ENCODE data around the gene STIP1. TPM values are rescaled to one million over a fixed set of nuclear protein-coding genes. Genes with fewer than 3 reads are reported as not detected.

The STIP1 gene
- total and polyA plus RNA-seq, 10 of the 15 experiments (the other 5 are each of a cell fraction or from before 2014, with no cell fraction given), result 25.2 to 291 (median 191) TPM

- TF ChIP-seq, protein P1, sequence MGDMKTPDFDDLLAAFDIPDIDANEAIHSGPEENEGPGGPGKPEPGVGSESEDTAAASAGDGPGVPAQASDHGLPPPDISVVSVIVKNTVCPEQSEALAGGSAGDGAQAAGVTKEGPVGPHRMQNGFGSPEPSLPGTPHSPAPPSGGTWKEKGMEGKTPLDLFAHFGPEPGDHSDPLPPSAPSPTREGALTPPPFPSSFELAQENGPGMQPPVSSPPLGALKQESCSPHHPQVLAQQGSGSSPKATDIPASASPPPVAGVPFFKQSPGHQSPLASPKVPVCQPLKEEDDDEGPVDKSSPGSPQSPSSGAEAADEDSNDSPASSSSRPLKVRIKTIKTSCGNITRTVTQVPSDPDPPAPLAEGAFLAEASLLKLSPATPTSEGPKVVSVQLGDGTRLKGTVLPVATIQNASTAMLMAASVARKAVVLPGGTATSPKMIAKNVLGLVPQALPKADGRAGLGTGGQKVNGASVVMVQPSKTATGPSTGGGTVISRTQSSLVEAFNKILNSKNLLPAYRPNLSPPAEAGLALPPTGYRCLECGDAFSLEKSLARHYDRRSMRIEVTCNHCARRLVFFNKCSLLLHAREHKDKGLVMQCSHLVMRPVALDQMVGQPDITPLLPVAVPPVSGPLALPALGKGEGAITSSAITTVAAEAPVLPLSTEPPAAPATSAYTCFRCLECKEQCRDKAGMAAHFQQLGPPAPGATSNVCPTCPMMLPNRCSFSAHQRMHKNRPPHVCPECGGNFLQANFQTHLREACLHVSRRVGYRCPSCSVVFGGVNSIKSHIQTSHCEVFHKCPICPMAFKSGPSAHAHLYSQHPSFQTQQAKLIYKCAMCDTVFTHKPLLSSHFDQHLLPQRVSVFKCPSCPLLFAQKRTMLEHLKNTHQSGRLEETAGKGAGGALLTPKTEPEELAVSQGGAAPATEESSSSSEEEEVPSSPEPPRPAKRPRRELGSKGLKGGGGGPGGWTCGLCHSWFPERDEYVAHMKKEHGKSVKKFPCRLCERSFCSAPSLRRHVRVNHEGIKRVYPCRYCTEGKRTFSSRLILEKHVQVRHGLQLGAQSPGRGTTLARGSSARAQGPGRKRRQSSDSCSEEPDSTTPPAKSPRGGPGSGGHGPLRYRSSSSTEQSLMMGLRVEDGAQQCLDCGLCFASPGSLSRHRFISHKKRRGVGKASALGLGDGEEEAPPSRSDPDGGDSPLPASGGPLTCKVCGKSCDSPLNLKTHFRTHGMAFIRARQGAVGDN (IDR thresholded peaks at IDR 0.05), result peak; percentile 82
- no peak for TF ChIP-seq SMAD1 (IDR thresholded peaks at IDR 0.05; ENCODE audit: low read depth, partially characterized antibody)
- TF ChIP-seq NR2C1 (IDR thresholded peaks at IDR 0.05), result peak; percentile 33; the same call in 1 of the 2 replicates
- TF ChIP-seq RB1 (IDR thresholded peaks at IDR 0.05; ENCODE audit: borderline replicate concordance), result peak; percentile 77; the same call in 1 of the 2 replicates
- TF ChIP-seq HDAC2 (IDR thresholded peaks at IDR 0.05), result no peak
- TF ChIP-seq RELB (IDR thresholded peaks at IDR 0.05; ENCODE audit: low read depth), result peak; percentile 65; the same call in 1 of the 2 replicates
- TF ChIP-seq MTA2 (IDR thresholded peaks at IDR 0.05; ENCODE audit: low read depth), result peak; percentile 52; the same call in 1 of the 2 replicates
- TF ChIP-seq, protein P2, sequence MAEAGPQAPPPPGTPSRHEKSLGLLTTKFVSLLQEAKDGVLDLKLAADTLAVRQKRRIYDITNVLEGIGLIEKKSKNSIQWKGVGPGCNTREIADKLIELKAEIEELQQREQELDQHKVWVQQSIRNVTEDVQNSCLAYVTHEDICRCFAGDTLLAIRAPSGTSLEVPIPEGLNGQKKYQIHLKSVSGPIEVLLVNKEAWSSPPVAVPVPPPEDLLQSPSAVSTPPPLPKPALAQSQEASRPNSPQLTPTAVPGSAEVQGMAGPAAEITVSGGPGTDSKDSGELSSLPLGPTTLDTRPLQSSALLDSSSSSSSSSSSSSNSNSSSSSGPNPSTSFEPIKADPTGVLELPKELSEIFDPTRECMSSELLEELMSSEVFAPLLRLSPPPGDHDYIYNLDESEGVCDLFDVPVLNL (IDR thresholded peaks at IDR 0.05; ENCODE audit: low read depth, low read length), result no peak
- TF ChIP-seq BMI1 (IDR thresholded peaks at IDR 0.05; ENCODE audit: borderline replicate concordance), result no peak
- no peak for TF ChIP-seq CBX3 (IDR thresholded peaks at IDR 0.05; ENCODE audit: borderline replicate concordance, low read depth)
- TF ChIP-seq TCF7 (IDR thresholded peaks at IDR 0.05; ENCODE audit: borderline replicate concordance), result no peak
- TF ChIP-seq NFIC (IDR thresholded peaks at IDR 0.05; ENCODE audit: low read depth, low read length), result no peak
- TF ChIP-seq IRF4 (IDR thresholded peaks at IDR 0.05; ENCODE audit: low read depth, low read length), result 0 out of 2 replicates have a peak, but pooled peaks have one; percentile 23
- TF ChIP-seq SIX5 (IDR thresholded peaks at IDR 0.05; ENCODE audit: low read depth, low read length, severe bottlenecking), result peak; percentile 12
- no peak for TF ChIP-seq SMC3 (IDR thresholded peaks at IDR 0.05; ENCODE audit: borderline replicate concordance, low read length)
- no peak for TF ChIP-seq RBBP5 (conservative IDR thresholded peaks at IDR 0.05)
- TF ChIP-seq NRF1 (conservative IDR thresholded peaks at IDR 0.05; ENCODE audit: low read depth, low read length), result no peak
- TF ChIP-seq, protein P3, sequence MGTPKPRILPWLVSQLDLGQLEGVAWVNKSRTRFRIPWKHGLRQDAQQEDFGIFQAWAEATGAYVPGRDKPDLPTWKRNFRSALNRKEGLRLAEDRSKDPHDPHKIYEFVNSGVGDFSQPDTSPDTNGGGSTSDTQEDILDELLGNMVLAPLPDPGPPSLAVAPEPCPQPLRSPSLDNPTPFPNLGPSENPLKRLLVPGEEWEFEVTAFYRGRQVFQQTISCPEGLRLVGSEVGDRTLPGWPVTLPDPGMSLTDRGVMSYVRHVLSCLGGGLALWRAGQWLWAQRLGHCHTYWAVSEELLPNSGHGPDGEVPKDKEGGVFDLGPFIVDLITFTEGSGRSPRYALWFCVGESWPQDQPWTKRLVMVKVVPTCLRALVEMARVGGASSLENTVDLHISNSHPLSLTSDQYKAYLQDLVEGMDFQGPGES (IDR thresholded peaks at IDR 0.05), result no peak
- no peak for TF ChIP-seq JUND (IDR thresholded peaks at IDR 0.05; ENCODE audit: low read depth, low read length)
- peak; percentile 62; the same call in 1 of the 2 replicates for TF ChIP-seq PAX5 (IDR thresholded peaks at IDR 0.05; ENCODE audit: borderline replicate concordance, low read depth, low read length)
- TF ChIP-seq EED (IDR thresholded peaks at IDR 0.05; ENCODE audit: low read depth), result peak; percentile 45; the same call in 1 of the 2 replicates
- TF ChIP-seq CREM (IDR thresholded peaks at IDR 0.05; ENCODE audit: low read depth), result peak; percentile 76
- TF ChIP-seq RAD51 (IDR thresholded peaks at IDR 0.05), result 0 out of 2 replicates have a peak, but pooled peaks have one; percentile 12
- peak; percentile 72 for TF ChIP-seq SP1 (IDR thresholded peaks at IDR 0.05; ENCODE audit: low read depth, low read length)
Measured at GRCh38 chr11:64207256-64208085, 21.5 kb downstream of the STIP1 start (continued).

Measured in GM12878 (cell line).